Activated T-helper 9 cell treated with anti-CD3 and anti-CD28 coated beads, Interleukin-2, amount 50 U/mL, for 16 hours (primary cell): ENCODE measurements around the gene CRYAB.

Experiments
- DNase-seq: peaks from one replicate; pipeline ENCODE4 v3.0.0-alpha.2; 2020; ENCODE audit warnings: low read depth

CRYAB gene

DNA sequence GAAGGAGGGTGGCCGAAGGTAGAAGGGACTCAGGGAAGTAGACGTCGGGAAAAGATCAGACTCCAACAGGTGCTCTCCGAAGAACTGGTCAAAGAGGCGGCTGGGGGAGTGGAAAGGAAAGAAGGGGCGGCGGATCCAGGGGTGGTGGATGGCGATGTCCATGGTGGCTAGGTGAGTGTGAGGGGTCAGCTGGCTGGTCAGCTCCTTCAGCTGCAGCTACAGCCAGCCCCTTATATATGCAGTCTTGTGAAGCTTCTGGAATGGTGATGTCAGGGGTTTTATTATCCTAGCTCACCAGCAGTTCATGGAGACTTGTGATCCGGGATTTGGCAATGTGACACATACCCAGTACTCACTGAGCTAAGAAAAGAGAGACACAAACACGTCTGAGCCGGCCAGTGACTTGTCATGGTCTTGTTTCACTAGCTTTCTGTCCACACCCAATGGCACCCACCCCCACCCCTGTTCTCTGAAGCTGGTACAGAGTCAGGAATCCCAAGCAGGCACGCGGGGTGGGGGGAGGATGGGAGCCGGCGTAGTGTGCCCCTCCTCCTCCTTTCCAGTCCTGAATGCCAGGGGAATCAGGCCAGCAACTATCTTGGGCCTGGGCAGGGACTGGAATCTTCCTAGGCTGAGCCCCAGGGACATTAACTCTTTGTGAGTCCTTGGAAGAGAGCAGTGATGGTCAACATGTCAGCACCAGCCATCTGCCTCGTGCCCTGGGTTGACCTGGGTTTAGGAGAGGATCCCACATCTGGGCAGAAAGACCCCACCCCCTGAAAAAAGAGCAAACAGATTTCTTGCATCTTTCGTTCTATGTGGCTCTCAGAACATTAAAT, at the start of gene CRYAB:
Gene CRYAB, minus strand, starts transcription at position 208 of the 839 bp plus-strand sequence. Its CDS starts 46 bp downstream, at position 162.
- DNase-seq: no peak

- no peak for DNase-seq
Measured at GRCh38 chr11:111960916-111961315, 49.3 kb upstream of the CRYAB start.

DNA sequence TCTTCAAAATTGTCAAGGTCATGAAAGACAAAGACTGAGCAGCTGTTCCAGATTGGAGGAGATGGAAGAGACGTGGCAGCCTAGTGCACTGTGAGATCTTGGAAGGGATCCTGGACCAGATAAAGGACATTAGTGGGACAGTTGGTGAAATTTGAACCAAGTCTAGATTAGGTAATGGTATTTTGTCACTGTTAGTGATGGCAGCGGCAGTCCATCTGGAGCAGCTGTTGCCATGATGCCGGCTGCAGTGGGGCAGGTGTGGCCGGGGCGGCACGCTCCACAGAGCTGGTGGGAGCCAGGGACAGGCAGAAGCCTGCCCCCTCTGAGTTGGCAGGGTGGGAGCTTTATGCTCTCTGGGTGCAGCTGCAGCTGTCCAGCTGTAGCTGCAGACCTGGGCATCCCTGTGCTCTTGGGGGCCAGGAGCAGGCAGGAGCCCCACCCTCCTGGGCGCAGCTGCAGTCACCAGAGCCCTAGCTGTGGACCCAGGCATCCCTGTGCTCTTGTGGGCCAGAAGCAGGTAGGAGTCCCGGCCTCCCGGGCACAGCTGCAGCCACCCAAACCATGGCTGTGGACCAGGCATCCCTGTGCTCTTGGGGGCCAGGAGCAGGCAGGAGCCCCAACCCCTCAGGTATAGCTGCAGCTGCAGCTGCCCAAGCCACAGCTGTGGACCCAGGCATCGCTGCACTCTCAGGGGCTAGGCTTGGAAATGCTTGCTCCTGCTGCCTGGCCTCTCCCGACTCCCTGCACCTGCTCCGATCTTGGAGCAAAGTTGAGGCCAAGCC, 46.3 kb upstream of the CRYAB start:
- no peak for DNase-seq

- no peak for DNase-seq
Measured at GRCh38 chr11:111954154-111954553, 42.6 kb upstream of the CRYAB start.

DNA sequence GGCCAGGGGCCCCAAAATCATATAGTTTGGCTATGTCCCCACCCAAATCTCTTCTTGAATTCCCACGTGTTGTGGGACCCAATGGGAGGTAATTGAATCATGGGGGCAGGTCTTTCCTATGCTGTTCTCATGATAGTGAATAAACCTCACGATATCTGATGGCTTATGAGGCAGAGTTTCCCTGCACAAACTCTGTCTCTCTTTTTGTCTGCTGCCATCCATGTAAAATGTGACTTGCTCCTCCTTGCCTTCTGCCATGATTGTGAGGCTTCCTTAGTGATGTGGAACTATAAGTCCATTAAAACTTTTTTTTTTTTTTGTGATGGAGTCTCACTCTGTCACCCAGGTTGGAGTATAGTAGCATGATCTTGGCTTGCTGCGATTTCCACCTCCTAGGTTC, 40.0 kb upstream of the CRYAB start:
- no peak for DNase-seq

DNA sequence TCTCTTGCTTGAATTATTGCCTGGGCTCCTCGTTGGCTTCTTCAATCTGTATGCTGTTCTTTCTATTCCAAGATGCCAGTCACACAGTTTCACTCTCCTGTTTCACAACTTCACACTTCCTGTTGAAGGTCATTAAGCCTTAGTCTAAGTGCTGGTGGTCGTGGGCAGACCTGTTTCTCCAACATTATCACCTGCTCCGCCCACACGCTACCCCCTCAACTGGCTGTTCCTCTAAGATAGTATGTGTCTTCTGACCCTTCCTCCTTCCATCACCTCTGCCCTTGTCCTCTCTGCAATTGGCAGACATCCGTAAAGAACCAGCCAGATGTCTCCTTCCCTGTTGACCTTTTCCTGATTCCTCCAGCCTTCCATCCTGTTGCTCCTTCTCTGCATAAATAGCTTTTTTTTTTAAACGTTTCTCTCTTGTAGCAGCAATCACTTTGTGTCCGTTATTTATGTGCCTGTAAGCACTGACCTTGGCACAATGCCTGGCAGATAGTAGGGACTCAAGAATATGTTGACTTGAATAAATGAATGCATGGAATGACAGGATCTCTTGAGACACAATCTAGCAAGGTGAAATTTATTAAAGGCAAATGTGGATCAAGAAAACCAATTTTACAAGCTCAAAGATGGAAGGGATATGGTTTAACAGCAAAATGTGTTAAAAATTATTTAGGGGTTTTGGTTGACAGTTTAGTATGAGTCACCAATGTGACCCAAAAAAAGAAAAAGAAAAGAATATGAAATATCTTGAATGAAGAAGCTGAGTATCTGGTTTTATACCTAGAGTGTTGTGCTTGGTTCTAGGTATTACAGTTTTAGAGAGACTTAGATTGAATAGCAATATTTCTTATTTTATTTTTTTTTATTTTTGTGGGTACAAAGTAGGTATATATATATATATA, 38.2 kb upstream of the CRYAB start:
- no peak for DNase-seq

DNA sequence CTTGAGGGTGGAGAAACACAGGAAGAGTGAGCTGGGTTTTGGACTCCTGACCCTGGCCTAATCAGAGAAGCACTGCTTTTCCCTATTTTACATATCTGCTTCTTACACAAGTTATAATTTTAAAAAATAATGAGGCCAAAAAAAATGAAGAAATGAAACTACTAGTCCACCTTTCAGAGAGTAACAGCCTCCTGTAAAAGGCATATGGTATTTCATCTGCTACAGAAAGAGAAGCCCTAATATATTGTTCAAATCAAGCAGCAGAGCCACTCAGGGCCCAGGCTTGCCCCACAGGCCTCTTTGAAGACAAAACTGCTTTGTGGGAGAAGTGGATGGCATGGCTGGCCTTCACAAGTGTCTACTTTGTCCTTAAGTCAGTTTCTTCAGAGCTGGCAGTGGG, 35.6 kb upstream of the CRYAB start:
- DNase-seq: no peak

DNA sequence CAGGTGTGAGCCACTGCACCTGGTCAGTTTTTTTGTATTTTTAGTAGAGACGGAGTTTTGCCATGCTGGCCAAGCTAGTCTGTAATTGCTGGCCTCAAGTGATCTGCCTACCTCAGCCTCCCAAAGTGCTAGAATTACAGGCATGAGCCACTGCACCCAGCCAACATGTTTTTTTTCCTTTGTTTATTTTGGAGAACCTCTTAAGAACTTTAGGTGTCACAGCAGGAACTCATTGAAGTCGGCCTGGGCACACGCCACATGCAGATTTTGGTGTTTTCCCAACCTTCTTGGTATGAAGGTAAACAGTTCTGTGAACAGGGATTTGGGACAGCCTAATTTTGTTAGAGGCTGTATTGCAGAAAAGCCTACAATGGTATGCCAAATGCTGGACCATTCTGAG, 34.9 kb upstream of the CRYAB start:
- no peak for DNase-seq

- no peak for DNase-seq
Measured at GRCh38 chr11:111945198-111945597, 33.6 kb upstream of the CRYAB start.

- DNase-seq: no peak
Measured at GRCh38 chr11:111944651-111945051, 33.1 kb upstream of the CRYAB start.

DNA sequence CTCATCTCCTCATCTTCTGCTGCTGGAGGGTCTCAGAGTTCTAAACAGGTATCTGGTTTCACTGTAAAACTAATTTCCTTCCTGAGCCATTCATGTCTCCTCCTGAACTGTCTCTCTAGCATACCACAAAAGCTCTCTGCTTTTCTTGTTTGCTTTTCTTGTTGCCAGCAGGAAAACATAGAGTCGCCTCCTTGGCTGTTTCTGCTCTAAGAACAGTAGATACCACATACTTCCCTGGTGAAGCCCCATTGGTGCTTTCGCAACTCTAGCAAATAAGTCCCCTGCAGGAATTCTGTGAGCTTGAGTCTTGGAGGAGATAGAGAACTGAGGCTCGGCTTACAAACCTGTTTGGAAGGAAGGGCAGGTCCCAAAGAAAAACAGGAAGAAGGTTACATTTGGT, 32.6 kb upstream of the CRYAB start:
- no peak for DNase-seq

DNA sequence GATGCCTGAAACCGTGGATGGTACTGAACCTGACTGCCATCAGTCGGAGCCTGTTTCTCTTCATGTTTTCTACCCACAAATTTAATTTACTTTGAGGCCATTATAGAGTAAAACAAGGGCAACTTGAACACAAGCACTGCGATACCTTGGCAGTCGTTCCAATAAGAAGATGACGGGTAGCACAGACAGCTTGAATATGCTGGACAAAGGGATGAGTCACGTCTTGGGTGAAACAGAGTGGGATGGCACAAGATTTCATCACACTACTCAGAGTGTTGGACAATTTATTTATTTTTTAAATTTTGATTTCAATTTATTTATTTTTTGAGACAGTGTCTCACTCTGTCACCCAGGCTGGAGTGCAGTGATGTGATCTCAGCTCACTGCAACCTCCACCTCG, 31.3 kb upstream of the CRYAB start:
- no peak for DNase-seq

DNA sequence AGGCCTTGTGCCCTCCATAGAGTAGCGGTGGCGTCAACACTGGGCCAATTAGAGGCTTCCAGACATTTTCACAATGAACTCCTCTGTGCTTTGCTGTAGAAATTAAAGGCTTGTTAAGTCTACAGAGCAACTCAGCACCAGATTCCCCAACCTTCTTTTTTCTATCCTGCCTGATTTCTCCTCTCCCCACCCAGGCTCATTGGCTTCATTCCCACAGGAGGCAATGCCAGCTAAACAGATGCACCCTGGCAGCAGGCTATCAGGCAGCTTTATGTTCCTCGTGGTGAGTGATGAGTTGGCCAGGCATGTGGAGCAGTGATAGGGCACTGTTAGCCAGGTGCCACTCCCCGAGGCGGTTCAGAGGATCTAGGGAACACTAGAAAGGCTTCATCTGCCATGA, 30.4 kb upstream of the CRYAB start:
- DNase-seq: no peak

- DNase-seq: no peak
Measured at GRCh38 chr11:111939836-111940604, 28.4 kb upstream of the CRYAB start.

DNA sequence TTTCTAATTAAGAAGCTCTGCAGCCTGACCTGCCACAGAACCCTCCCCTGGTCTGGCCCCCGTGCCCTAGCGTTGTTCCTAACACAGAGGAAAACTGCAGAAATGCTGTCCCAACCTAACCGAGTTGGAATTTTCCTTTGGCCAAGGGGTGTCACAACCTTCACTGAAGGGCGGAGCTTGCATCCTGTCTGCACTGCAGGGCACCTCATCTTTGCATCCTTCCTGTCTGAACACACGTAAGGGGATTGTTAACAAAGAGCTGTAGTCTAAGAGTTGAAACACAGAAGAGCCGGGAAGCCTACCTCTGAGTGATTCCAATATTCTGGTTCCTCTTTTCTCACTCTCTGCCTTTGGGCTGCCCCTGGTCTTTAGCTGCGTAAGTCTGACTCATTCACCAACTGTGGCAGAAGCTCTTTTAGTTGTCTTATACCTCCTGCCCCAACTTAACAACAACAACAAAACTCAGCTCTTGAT, 27.2 kb upstream of the CRYAB start:
- no peak for DNase-seq

- no peak for DNase-seq
Measured at GRCh38 chr11:111937844-111938243, 26.3 kb upstream of the CRYAB start.

DNA sequence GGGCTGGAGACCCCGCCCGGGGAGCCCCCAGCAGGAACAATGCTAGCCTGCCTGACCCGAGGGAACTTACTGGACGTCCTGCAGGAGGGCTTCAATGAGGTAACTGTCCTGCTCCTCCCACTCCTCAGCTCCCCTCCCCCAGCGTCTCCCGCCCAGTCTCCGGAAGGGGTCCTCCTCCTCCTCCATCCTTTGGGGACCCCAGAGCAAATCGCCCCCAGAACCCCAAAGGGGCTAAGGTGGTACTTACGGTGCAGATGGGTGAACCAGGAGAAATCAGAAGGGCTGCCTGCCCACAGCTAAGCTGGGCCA, 25.8 kb upstream of the CRYAB start:
- DNase-seq: no peak

DNA sequence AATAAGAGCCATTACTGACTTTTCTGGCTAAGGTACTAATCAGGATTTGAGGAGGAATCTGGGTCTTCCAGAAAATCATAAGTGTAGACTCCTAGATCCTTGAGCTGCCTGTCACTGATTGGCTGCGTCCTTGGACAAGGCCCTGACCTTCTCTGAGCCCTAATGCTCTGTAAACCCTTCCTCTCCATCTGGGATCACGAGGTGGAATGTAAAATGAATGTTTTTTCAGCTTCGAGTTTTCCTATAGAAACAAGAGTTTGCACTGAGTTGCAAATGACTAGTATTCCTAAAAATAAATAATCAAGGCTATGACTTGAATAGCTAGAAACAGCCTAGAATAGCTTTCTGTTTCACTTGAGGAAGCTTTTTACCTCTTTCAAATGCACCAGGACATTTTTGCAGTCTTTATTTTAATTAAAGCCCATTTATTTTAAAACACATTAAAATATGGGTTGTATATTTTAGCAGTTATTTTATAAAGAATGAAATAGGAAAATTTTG, 24.5 kb upstream of the CRYAB start:
- no peak for DNase-seq

GRCh38 chr11:111935317-111936039, 23.9 kb upstream of the CRYAB start:
- DNase-seq: no peak

- no peak for DNase-seq
Measured at GRCh38 chr11:111934306-111934705, 22.7 kb upstream of the CRYAB start.

DNA sequence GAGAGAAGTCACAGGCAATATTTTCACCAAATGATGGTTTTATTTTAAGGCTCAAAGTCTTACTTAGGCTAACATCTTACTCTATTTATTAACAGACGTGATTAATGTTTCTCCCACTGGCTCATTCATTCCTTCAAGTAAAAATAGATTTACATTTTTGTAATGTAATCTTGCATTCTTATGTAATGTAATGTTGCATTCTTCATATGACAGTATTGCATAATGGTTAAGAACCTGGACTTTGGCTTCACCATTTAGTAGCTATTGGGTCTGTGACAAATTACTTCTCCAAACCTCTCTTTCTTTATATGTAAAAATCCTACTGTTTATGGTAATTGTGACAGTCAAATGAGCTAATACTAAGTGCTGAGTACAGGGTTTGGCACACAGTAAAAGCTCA, 22.3 kb upstream of the CRYAB start:
- DNase-seq: no peak
